ENCODE results near the gene OTULIN. TPM values are rescaled to one million over a fixed set of nuclear protein-coding genes. Genes with fewer than 3 reads are reported as not detected.
A peak's percentile ranks its signal among the peaks of the same experiment; 100 is the strongest.

The OTULIN gene
- total RNA-seq, 1 donor from 2014 or later: 28.1 TPM

GRCh38 chr5:14739538-14739937 lies 75.0 kb downstream of the OTULIN start:
- Histone ChIP-seq H3K9me3 (ENCODE audit: insufficient read depth, low read depth, low read length) (no peaks in the 10 kb centered on the region), H3K4me1 (ENCODE audit: insufficient read depth, low read length) (peaks cover 28% of the 10 kb centered on the region), H4K20me1 (ENCODE audit: insufficient read depth, low read length) (peaks cover 6% of the 10 kb centered on the region), H3K9ac (ENCODE audit: low read length) (no peak overlapping the region), H3K79me2 (ENCODE audit: insufficient read depth, low read length) (no peaks in the 10 kb centered on the region), H3K4me2 (ENCODE audit: low read length) (peak overlapping the region; percentile 16), H2AFZ (ENCODE audit: low read depth, low read length) (no peak overlapping the region), H3K27me3 (ENCODE audit: insufficient read depth, low read length) (no peaks in the 10 kb centered on the region), H3K36me3 (ENCODE audit: insufficient read depth, low read length) (peaks cover 4% of the 10 kb centered on the region), H3K27ac (ENCODE audit: low read depth, low read length) (no peak overlapping the region), H3K4me3 (ENCODE audit: insufficient read depth, low read depth, low read length) (no peak overlapping the region)
- peak; percentile 39 for DNase-seq (ENCODE audit: low read depth)
- Mint-ChIP-seq H3K27me3 (ENCODE audit: low read depth, unreplicated experiment) (peaks cover 5% of the 10 kb centered on the region), H3K4me1 (ENCODE audit: low read depth, unreplicated experiment) (peaks cover 6% of the 10 kb centered on the region), H3K36me3 (ENCODE audit: low read depth, unreplicated experiment) (peaks cover 10% of the 10 kb centered on the region), H3K4me3 (ENCODE audit: unreplicated experiment) (no peak overlapping the region), H3K27ac (ENCODE audit: unreplicated experiment) (no peak overlapping the region), H3K9me3 (ENCODE audit: unreplicated experiment) (peaks cover 4% of the 10 kb centered on the region)
- TF ChIP-seq CTCF (IDR thresholded peaks at IDR 0.05; ENCODE audit: insufficient read depth, low read depth, low read length) (no peak), EZH2 (IDR thresholded peaks at IDR 0.05; ENCODE audit: insufficient read depth, low read length) (no peak)
- peak; percentile 47 for FAIRE-seq

- Histone ChIP-seq H3K79me2 (ENCODE audit: insufficient read depth, low read length) (no peaks in the 10 kb centered on the region), H3K27me3 (ENCODE audit: insufficient read depth, low read length) (no peaks in the 10 kb centered on the region), H4K20me1 (ENCODE audit: insufficient read depth, low read length) (peaks cover 6% of the 10 kb centered on the region), H3K4me2 (ENCODE audit: low read length) (peak overlapping the region; percentile 16), H3K36me3 (ENCODE audit: insufficient read depth, low read length) (peaks cover 4% of the 10 kb centered on the region), H3K9ac (ENCODE audit: low read length) (no peak overlapping the region), H2AFZ (ENCODE audit: low read depth, low read length) (no peak overlapping the region), H3K4me3 (ENCODE audit: insufficient read depth, low read depth, low read length) (no peak overlapping the region), H3K4me1 (ENCODE audit: insufficient read depth, low read length) (peaks cover 28% of the 10 kb centered on the region), H3K9me3 (ENCODE audit: insufficient read depth, low read depth, low read length) (no peaks in the 10 kb centered on the region), H3K27ac (ENCODE audit: low read depth, low read length) (no peak overlapping the region)
- Mint-ChIP-seq H3K9me3 (ENCODE audit: unreplicated experiment) (peaks cover 4% of the 10 kb centered on the region), H3K4me3 (ENCODE audit: unreplicated experiment) (no peak overlapping the region), H3K36me3 (ENCODE audit: low read depth, unreplicated experiment) (peaks cover 10% of the 10 kb centered on the region), H3K4me1 (ENCODE audit: low read depth, unreplicated experiment) (peaks cover 6% of the 10 kb centered on the region), H3K27ac (ENCODE audit: unreplicated experiment) (no peak overlapping the region), H3K27me3 (ENCODE audit: low read depth, unreplicated experiment) (peaks cover 5% of the 10 kb centered on the region)
- no peak for DNase-seq (ENCODE audit: low read depth)
- no peak for FAIRE-seq
- TF ChIP-seq CTCF (IDR thresholded peaks at IDR 0.05; ENCODE audit: insufficient read depth, low read depth, low read length): no peak
These were observed 75.5 kb downstream of the OTULIN start for GRCh38 chr5:14739981-14740380.

GRCh38 chr5:14741131-14741530 lies 76.6 kb downstream of the OTULIN start:
- no peak overlapping the region for H3K9ac ChIP-seq (ENCODE audit: low read length)
- no peak overlapping the region for H3K4me2 ChIP-seq (ENCODE audit: low read length)
- TF ChIP-seq CTCF (IDR thresholded peaks at IDR 0.05; ENCODE audit: insufficient read depth, low read depth, low read length): no peak
- TF ChIP-seq EZH2 (IDR thresholded peaks at IDR 0.05; ENCODE audit: insufficient read depth, low read length): no peak
- peaks cover 4% of the 10 kb centered on the region for H3K36me3 ChIP-seq (ENCODE audit: insufficient read depth, low read length)
- H3K27me3 ChIP-seq (ENCODE audit: insufficient read depth, low read length): no peaks in the 10 kb centered on the region
- H3K27ac ChIP-seq (ENCODE audit: low read depth, low read length): no peak overlapping the region
- peaks cover 28% of the 10 kb centered on the region for H3K4me1 ChIP-seq (ENCODE audit: insufficient read depth, low read length)
- H3K4me3 Mint-ChIP-seq (ENCODE audit: unreplicated experiment): no peak overlapping the region
- H3K4me3 ChIP-seq (ENCODE audit: insufficient read depth, low read depth, low read length): no peak overlapping the region
- H3K79me2 ChIP-seq (ENCODE audit: insufficient read depth, low read length): no peaks in the 10 kb centered on the region
- peaks cover 6% of the 10 kb centered on the region for H4K20me1 ChIP-seq (ENCODE audit: insufficient read depth, low read length)
- H3K4me1 Mint-ChIP-seq (ENCODE audit: low read depth, unreplicated experiment): peaks cover 6% of the 10 kb centered on the region
- FAIRE-seq (no peak), DNase-seq (ENCODE audit: low read depth) (no peak)
- H2AFZ ChIP-seq (ENCODE audit: low read depth, low read length): no peak overlapping the region
- no peaks in the 10 kb centered on the region for H3K9me3 ChIP-seq (ENCODE audit: insufficient read depth, low read depth, low read length)
- peaks cover 5% of the 10 kb centered on the region for H3K27me3 Mint-ChIP-seq (ENCODE audit: low read depth, unreplicated experiment)
- H3K9me3 Mint-ChIP-seq (ENCODE audit: unreplicated experiment): peaks cover 4% of the 10 kb centered on the region
- no peak overlapping the region for H3K27ac Mint-ChIP-seq (ENCODE audit: unreplicated experiment)
- peaks cover 9% of the 10 kb centered on the region for H3K36me3 Mint-ChIP-seq (ENCODE audit: low read depth, unreplicated experiment)

All from astrocyte (in vitro differentiated cells and primary cell).